GM10266 (cell line): ENCODE data around the gene PLXNA2.

Experiments
- DNase-seq: peaks from one replicate; pipeline ENCODE4 v3.0.0; 2012; ENCODE audit errors: extremely low spot score
- TF ChIP-seq, protein P1 (sequence below): IDR thresholded peaks from 2 replicates; pipeline ENCODE4 v1.5.1; 2012; ENCODE audit warnings: mild to moderate bottlenecking, low read depth; ENCODE audit not compliant: control insufficient read depth, insufficient read depth; ENCODE audit errors: missing control alignments

PLXNA2 gene

DNA sequence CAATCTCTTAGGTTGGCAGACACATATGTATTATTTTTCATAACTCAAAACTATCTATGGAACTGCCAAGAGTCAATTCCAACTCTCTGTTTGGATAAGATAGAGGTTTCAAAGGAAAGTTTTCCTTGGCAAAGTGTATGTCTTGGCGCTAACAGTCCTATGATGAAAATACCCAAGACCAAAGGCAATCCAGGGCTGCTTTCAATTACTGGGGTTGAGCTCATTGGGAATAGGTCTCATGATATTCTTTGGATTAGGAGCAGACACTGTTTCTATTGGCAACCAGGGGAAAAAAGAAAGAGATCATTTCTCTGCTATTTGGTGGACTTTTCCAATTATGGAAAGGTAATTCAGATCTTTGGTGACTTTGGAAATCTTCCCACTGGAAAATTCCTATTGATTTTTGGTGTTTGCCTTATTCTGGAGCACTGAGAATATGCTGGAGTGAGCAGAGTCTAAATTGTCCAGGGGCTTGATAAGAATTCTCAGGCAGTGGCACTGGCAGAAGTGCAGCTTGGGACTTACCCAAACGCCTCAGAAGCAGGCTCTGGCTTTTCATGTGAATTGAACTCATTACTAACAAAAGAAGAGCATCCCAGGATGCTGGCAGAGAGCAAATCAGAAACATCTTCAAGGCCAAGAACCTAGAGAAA is 20.4 kb upstream of the PLXNA2 start:
- TF ChIP-seq, protein P1, sequence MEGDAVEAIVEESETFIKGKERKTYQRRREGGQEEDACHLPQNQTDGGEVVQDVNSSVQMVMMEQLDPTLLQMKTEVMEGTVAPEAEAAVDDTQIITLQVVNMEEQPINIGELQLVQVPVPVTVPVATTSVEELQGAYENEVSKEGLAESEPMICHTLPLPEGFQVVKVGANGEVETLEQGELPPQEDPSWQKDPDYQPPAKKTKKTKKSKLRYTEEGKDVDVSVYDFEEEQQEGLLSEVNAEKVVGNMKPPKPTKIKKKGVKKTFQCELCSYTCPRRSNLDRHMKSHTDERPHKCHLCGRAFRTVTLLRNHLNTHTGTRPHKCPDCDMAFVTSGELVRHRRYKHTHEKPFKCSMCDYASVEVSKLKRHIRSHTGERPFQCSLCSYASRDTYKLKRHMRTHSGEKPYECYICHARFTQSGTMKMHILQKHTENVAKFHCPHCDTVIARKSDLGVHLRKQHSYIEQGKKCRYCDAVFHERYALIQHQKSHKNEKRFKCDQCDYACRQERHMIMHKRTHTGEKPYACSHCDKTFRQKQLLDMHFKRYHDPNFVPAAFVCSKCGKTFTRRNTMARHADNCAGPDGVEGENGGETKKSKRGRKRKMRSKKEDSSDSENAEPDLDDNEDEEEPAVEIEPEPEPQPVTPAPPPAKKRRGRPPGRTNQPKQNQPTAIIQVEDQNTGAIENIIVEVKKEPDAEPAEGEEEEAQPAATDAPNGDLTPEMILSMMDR: no peak
- no peak for DNase-seq

DNA sequence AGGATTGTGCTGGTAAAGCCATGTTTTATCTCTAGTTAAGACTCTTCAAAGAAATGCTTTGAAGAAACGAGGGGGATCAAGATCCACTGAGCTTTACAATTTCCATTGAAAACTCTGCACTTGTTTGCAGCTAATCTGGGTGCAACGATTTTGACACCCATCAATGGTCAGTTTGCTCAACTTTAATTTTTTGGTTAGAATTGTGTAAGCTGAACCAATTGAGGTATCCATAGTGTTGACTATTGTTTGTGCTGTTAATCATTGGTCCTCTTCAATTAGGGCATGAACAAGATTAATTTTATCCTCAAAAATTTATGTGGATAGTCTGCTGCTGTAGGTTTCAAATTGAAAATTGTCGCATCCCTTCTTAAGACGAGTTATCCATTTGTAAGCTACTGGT is 17.7 kb upstream of the PLXNA2 start:
- DNase-seq: no peak
- TF ChIP-seq, protein P1: no peak

DNA sequence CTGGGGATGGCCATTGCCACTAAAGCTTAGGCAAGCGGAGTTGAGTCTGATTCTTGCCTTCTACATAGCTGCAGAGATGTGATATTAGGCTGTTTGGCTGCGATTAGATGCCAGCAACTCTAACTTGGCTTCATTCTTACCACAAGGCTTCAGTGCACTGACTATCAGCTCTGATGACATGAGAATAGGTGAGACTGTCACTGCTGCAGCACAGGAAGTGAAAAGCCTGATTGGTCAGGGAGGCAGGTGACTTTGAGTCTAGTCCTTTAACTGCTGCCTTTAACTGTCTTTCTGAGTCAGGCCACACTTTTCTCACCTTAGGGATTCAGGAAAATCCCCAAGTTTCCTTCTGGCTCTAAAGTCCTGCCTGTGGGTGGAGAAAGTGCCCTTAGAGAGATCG is 14.1 kb upstream of the PLXNA2 start:
- TF ChIP-seq, protein P1: no peak
- DNase-seq: no peak

DNA sequence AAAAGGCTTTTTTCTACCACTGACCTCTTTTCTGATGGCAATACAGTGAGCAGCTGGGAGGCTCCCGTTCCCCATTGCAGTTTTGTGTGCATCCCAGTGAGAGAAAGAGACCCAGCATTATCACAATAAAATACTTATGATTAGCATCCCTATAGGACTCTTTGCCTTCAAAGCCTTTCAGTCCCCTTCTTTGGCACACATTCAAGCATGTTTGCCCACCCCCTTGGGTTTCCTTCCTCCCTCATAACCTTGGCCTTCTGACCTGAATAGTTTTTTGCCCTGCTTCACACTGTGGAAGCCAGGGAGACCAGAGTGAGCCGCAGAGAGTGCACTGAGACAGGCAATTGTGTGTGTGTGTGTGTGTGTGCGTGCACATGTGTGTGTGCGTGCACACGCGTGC is 13.2 kb upstream of the PLXNA2 start:
- TF ChIP-seq, protein P1: no peak
- no peak for DNase-seq

DNA sequence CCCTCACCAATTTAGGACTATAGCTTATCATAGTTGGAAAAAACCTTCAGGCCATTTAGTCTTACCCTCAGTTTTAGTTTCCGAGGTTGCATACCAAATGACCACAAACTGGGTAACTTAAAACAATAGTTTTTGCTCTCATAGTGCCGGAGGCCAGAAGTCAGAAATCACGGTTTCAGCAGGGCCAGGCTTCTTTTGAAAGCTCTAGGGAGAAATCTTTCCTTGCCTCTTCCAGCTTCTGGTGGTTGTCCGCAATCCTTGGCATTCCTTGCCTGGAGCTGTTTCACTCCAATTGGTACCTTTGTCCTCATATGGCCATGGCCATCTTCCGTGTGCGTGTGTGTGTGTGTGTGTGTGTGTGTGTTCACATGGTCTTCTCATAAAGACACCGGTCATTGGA is 12.4 kb upstream of the PLXNA2 start:
- DNase-seq: no peak
- TF ChIP-seq, protein P1: no peak

DNA sequence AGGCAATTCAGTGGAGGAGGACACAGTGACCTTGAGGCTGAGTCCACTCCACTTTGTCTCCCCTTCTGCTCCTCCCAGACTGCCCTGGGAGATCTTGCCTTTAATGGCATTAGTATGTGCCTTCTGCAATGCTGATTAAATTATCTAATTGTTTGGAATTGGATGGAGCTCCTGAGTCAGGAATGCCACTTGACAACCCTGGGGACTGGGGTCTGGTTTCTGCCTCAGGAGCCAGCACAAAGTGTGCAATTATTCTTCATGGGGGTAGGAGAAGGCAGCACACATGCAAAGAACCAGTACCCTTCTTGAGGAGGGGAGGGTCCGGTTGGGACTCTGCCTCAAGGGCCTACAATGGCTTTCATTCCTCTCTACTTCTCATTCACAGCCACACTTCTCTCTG is 11.9 kb upstream of the PLXNA2 start:
- TF ChIP-seq, protein P1: no peak

DNA sequence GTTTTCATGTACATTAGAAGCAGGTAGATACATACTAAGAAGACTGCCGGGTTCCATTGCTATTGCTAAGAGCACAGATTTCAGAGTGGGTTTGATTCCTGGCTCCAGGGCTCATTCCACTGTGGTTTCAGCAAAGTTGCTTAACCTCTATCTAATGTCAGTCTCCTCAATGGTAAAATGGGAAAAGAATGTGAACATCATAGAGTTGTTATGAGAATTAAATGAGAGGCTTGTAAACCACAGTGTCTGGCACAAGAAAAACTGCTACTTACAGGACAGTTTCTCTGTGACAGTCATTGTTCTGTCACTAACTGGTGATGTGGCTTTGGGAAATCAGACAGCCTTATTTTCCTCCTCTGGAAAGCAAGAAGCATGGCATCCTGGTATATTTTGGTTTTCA is 10.7 kb upstream of the PLXNA2 start:
- TF ChIP-seq, protein P1: no peak
- DNase-seq: no peak

More for the DNA sequence above, 11.9 kb upstream of the PLXNA2 start:
- no peak for DNase-seq
